Type B pancreatic cell (in vitro differentiated cells): ENCODE data around the gene YWHAE. TPM values are rescaled to one million over a fixed set of nuclear protein-coding genes. Genes with fewer than 3 reads are reported as not detected.

Source experiments
- DNase-seq: peaks from one replicate; pipeline ENCODE4 v3.0.0; 2021; ENCODE audit warnings: mixed read lengths; ENCODE audit not compliant: unreplicated experiment; ENCODE audit errors: extremely low spot score
- H3K27ac Mint-ChIP-seq: 2 replicates; pipeline ENCODE4 v1.8.0; 2021; ENCODE audit warnings: mild to moderate bottlenecking, mixed read lengths
- H3K27me3 Mint-ChIP-seq: 2 replicates; pipeline ENCODE4 v1.8.0; 2021; ENCODE audit warnings: mixed read lengths
- H3K36me3 Mint-ChIP-seq: 2 replicates; pipeline ENCODE4 v1.8.0; 2021; ENCODE audit warnings: mixed read lengths
- H3K4me1 Mint-ChIP-seq: one replicate; pipeline ENCODE4 v1.8.0; 2021; ENCODE audit warnings: mixed read lengths; ENCODE audit not compliant: unreplicated experiment
- H3K4me3 Mint-ChIP-seq: 2 replicates; pipeline ENCODE4 v1.8.0; 2021; ENCODE audit warnings: mild to moderate bottlenecking, mixed read lengths
- H3K9me3 Mint-ChIP-seq: 2 replicates; pipeline ENCODE4 v1.8.0; 2021; ENCODE audit warnings: mixed read lengths
- CTCF ChIP-seq: fragments of 200-600 bp; sonication (generic); conservative IDR thresholded peaks from 2 replicates; pipeline ENCODE4 v1.5.0; 2021; ENCODE audit warnings: antibody characterized with exemption, mild to moderate bottlenecking
- total RNA-seq: library from RNA; stranded (reverse); gene quantifications from 2 replicates; pipeline ENCODE4 v1.2.1, GENCODE V29; 2021; ENCODE audit warnings: low replicate concordance

YWHAE gene
- total RNA-seq, 1 donor from 2014 or later: 773 TPM

DNA sequence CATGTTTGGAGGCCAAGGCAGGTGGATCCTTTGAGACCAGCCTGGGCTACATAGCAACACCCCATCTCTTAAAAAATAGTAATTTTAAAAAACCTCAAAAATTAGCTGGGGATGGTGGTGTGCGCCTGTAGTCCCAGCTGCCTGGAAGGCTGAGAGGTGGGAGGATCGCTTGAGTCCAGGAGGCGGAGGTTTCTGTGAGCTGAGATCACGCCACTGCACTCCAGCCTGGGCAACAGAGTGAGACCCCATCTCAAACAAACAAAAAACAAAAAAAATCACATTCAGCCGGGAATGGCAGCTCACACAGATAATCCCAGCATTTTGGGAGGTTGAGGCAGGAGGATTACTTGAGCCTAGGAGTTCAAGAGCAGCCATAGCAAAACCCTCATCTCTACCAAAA, 16.4 kb upstream of the YWHAE start:
- no peak for DNase-seq
- no peak for TF ChIP-seq CTCF
- no peak overlapping the region for H3K4me3 Mint-ChIP-seq

DNA sequence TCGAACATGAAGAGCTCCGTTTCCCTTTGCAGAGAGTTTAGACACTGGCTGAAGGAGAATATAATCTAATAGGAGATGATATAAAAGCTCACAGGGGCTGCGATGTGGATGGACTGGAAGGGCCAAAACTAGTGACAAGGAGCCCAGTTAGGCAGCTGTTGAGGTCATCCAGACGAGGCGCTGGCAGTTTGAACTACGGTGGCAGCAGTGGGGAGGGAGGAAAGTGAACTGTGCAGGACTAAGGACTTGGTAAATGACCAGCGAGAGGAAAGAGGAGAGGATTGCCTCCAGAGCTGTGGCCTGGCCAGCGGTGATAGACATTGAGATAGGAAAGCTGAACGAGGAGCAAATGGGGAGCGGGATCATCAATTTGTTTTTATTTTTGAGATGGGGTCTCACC, 14.6 kb upstream of the YWHAE start:
- no peak overlapping the region for H3K4me3 Mint-ChIP-seq
- H3K27me3 Mint-ChIP-seq: no peaks in the 10 kb centered on the region
- DNase-seq: no peak

More for the DNA sequence above, 16.4 kb upstream of the YWHAE start:
- no peak overlapping the region for H3K27ac Mint-ChIP-seq
- H3K4me1 Mint-ChIP-seq: no peaks in the 10 kb centered on the region
- H3K9me3 Mint-ChIP-seq: no peaks in the 10 kb centered on the region
- no peaks in the 10 kb centered on the region for H3K36me3 Mint-ChIP-seq
- no peaks in the 10 kb centered on the region for H3K27me3 Mint-ChIP-seq

DNA sequence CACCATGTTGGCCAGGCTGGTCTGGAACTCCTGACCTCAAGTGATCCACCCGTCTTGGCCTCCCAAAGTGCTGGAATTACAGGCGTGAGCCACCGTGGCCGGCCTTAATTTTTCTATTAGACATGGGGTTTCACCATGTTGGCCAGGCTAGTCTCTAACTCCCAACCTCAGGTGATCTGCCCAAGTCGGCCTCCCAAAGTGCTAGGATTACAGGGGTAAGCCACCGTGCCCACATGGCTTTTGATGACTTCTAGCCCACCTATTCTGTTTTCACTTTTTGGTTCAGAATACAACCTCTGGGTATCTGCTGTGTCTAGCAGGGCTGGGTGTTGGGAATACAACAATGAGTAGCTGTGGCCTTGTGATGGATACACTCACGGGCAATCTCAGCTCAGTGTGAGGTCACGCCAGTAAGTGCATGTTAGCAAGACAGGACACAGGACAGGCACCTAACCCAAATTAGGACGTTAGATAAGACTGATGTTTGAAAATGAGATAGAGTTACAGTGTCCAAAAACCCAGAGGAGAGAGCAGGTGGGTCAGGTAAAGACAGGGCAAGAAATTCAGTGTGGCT, 14.1 kb upstream of the YWHAE start:
- no peak for DNase-seq
- H3K4me1 Mint-ChIP-seq: no peaks in the 10 kb centered on the region
- no peak overlapping the region for H3K4me3 Mint-ChIP-seq
- no peak overlapping the region for H3K27ac Mint-ChIP-seq
- TF ChIP-seq CTCF: no peak
- H3K9me3 Mint-ChIP-seq: no peaks in the 10 kb centered on the region
- no peaks in the 10 kb centered on the region for H3K27me3 Mint-ChIP-seq
- H3K36me3 Mint-ChIP-seq: no peaks in the 10 kb centered on the region

More for the DNA sequence above, 14.6 kb upstream of the YWHAE start:
- no peak for TF ChIP-seq CTCF
- H3K4me1 Mint-ChIP-seq: no peaks in the 10 kb centered on the region
- H3K27ac Mint-ChIP-seq: no peak overlapping the region
- H3K9me3 Mint-ChIP-seq: no peaks in the 10 kb centered on the region
- H3K36me3 Mint-ChIP-seq: no peaks in the 10 kb centered on the region

DNA sequence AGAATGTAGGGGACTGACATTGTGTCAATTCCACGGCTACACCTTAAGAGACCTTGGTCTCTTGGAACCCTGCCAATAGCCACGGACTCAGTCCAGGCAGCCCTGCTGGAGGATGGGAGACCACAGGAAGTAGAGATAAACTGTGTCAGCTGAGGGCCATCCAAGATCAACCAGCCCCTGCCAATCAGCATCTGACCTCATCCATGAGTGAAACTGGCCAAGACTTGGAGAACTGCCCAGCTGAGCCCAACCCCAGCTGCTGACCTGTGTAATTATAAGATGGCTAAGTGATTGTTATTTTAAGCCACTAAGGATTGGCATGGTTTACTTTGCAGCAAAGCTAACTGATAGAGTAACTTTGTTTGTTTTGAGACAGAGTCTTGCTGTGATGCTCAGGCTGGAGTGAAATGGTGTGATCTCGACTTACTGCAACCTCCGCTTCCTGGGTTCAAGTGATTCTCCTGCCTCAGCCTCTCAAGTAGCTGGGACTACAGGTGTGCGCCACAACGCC, 13.3 kb upstream of the YWHAE start:
- Mint-ChIP-seq H3K4me1 (no peaks in the 10 kb centered on the region), H3K36me3 (no peaks in the 10 kb centered on the region), H3K4me3 (no peak overlapping the region), H3K27me3 (no peaks in the 10 kb centered on the region), H3K27ac (no peak overlapping the region), H3K9me3 (no peaks in the 10 kb centered on the region)
- no peak for DNase-seq
- no peak for TF ChIP-seq CTCF

- DNase-seq: no peak
- H3K4me1 Mint-ChIP-seq: no peaks in the 10 kb centered on the region
- H3K27me3 Mint-ChIP-seq: no peaks in the 10 kb centered on the region
- TF ChIP-seq CTCF: no peak
- no peaks in the 10 kb centered on the region for H3K36me3 Mint-ChIP-seq
- no peaks in the 10 kb centered on the region for H3K9me3 Mint-ChIP-seq
- H3K27ac Mint-ChIP-seq: no peak overlapping the region
- H3K4me3 Mint-ChIP-seq: no peak overlapping the region
These were observed 12.4 kb upstream of the YWHAE start for GRCh38 chr17:1412185-1413110.
